NCI-H526 (cell line): Measurements from ENCODE around the gene GNGT1.
"Not testable (repeated sequence)": the region's sequence is repeated elsewhere in the genome, so short reads cannot be mapped to it uniquely, and the experiment has no call there.

Experiments
- DNase-seq, 2 experiments: peaks; one replicate each; lab custom pipeline; 2025; lab: John Stamatoyannopoulos, UW

The GNGT1 gene

DNA sequence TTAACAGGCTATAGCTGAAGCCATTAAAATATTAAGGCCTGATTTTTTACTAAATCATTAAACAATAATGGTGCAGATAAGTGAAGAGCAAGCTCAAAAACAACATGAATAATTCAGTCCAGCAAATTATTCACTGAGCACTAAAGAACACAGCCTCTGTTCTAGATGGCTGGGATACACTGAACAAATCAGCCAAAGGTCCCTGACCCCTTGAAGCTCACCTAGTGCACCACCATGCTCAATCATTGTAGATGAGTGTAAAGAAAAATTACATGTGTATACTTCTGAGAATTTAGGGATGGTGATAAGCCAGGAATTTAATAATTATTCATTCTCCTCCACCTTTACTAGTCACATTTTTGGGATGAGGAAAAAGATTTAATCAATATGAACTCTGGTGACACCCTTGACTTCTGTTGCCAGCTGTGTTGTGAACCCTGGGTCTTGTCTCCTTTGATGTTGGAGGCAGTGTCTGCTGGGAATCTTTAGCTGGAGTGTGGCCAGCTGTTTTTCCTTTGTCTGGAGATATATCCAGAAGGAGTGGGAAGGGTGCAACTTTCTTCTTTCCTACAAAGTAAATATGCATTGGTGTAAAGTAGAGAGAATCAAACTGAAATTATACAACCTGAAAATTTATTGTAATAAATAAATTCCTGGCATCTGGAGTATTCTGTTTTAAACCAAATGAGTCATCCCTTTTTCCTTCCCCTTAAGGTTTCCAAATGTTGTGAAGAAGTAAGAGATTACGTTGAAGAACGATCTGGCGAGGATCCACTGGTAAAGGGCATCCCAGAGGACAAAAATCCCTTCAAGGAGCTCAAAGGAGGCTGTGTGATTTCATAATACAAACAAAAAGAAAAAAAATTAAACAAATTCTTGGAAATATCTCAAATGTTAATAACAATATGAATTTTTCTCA, 4.0 kb downstream of the GNGT1 start:
- no peak for DNase-seq

DNA sequence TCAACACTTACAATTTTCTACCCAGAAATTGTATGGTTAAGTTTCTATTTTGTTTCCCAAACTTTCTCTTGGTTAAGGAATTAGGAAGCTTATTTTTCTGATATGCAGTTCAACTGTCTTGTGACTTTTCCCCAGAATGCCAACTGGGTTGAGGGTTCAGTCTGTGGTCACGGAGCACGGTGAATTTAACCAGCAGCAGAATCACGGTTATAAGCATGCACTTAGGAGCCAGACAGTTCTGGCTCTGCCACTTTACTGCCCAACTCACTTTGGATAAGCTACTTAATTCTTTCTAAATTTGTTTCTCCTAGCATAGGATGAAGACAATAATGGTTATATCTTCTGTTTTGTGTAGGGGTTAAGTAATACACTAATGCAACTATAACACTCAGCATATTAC, 4.9 kb downstream of the GNGT1 start:
- not testable (repeated sequence) for DNase-seq

DNA sequence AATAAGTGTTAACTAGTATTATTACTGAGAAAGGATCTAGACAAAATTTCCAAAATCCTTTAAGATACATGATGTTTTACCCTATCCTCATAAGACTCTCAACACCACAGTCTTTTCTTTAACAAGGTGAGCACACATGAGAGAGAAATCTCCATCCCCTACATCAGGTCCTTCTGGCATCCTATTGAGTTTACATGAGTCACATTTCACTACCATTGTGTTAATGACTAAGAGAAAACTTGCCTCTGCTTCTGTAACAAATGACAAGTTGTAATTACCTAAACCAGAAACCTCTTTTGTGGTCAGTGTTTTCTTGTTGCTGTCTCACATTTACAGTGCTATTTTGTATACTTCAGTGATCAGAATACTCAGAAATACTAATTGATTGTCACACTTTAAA, 5.3 kb downstream of the GNGT1 start:
- DNase-seq = not testable (repeated sequence)

DNA sequence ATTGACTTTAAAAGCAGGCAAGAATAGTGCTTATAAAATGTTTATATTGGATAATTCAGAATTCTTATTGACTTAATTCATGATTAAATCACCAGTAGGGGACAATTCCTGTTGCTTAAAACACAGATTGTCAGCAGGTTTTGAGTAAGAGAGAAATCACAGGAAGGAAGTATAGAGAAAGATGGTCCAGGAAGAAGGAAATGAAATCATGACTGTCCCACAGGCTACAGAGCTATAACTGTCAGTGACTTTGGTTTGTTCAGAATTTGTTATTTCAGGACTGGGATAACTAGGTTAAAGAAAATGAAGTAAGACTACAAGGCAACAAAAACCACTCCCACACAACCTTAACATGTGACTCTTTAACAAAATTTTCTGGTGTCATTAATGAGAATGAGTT, 6.8 kb downstream of the GNGT1 start:
- DNase-seq = no peak

DNA sequence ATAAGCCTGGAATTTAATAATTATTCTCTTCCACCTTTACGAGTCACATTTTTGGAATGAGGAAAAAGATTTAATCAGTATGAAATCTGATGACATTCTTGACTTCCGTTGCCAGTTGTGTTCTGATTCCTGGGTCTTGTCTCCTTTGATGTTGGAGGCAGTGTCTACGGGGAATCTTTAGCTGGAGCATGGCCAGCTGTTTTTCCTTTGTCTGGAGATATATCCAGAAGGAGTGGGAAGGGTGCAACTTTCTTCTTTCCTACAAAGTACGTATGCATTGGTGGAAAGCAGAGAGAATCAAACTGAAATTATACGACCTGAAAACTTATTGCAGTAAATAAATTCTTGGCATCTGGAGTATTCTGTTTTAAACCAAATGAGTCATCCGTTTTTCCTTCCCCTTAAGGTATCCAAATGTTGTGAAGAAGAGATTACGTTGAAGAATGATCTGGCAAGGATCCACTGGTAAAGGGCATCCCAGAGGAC, 8.3 kb downstream of the GNGT1 start:
- no peak for DNase-seq

DNA sequence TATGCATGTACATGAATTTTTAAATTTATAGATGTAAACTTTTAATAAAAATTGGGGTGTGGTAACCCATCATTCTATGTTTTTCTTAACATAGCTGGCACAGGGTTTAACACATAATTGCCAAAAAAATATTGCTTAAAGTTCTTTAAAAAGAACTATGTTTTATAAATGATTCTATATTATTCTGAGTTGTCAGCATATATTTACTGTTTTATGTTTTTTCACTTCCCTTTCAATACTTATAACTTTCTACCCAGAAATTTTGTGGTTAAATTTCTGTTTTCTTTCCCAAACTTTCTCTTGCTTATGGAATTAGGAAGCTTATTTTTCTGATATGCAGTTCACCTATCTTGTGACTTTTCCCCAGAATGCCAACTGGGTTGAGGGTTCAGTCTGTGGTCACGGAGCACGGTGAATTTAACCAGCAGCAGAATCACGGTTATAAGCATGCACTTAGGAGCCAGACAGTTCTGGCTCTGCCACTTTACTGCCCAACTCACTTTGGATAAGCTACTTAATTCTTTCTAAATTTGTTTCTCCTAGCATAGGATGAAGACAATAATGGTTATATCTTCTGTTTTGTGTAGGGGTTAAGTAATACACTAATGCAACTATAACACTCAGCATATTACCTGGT, 9.0 kb downstream of the GNGT1 start:
- not testable (repeated sequence) for DNase-seq

DNA sequence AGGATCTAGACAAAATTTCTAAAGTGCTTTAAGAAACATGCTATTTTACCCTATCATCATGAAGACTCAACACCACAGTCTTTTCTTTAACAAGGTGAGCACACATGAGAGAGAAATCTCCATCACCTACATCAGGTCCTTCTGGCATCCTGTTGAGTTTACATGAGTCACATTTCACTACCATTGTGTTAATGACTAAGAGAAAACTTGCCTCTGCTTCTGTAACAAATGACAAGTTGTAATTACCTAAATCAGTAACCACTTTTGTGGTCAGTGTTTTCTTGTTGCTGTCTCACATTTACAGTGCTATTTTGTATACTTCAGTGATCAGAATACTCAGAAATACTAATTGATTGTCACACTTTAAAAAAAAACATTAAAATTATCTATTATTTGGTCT, 9.5 kb downstream of the GNGT1 start:
- not testable (repeated sequence) for DNase-seq

DNA sequence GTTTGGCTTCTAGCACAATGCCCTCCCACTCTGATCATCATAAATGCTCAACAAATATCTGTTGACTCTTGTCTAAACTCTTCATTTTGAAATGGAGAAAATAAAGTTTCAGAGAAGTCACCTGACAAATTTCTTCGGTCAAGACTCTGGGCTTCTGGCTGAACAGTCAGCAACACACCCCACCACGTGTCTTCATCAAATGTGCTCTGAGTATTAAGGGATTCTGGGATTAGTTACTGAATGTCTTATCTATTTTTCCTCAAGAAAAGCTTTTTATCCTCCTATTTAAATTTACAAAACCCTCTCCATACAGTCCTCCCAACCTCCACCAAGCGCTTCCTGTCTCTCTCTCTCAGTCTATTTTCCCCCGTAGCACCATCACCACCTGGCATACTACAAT, 9.9 kb downstream of the GNGT1 start:
- not testable (repeated sequence) for DNase-seq

DNA sequence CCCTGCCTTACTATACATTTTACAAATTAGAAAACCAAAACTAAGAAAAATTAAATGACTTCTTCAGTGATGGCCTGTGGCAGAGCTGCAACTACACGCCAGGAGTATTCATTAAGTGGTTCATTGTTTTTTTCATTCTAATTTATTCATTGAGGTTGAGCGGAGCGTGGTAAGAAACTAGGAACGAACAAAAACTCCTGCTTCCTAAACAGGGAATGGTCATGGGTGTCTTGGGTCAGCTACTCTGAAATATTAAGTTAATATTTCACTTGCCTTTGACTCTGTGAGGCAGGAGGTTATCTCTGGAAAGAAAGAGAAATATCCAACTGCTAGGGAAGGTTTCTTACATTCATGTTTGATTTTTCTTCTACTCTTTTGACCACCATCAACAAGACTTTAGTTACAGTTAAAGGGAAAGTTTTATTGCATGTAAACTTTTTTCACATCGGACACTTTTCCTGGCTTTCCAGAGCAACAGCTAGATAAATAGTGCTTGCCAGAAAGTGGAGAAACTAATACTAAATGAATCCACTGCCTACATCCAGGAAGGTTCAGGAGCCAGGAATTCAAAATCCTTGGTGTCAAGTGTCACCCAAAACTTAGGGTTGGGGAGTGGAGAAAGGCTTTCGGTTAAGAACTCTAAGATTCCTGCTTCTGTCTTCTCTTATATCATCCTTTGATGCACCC, 14.3 kb downstream of the GNGT1 start:
- DNase-seq = no peak

DNA sequence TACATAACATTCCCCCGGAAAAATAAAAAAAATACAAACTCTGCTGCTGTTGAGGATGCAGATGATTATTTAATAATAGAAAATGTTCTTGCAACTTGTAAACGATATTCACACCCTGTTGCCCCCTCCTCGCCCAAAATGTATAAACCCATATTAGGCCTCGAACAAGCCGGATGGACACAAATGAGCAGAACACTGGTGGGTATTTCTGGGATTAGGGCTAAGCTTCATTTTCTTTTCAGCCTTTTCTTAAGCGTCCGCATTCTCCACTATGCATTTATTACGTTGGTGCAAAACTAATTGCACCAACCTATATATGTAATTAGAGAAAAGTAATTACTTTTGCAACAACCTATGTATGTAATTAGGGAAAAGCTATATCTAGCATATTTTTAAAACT, 14.8 kb downstream of the GNGT1 start:
- DNase-seq = no peak

DNA sequence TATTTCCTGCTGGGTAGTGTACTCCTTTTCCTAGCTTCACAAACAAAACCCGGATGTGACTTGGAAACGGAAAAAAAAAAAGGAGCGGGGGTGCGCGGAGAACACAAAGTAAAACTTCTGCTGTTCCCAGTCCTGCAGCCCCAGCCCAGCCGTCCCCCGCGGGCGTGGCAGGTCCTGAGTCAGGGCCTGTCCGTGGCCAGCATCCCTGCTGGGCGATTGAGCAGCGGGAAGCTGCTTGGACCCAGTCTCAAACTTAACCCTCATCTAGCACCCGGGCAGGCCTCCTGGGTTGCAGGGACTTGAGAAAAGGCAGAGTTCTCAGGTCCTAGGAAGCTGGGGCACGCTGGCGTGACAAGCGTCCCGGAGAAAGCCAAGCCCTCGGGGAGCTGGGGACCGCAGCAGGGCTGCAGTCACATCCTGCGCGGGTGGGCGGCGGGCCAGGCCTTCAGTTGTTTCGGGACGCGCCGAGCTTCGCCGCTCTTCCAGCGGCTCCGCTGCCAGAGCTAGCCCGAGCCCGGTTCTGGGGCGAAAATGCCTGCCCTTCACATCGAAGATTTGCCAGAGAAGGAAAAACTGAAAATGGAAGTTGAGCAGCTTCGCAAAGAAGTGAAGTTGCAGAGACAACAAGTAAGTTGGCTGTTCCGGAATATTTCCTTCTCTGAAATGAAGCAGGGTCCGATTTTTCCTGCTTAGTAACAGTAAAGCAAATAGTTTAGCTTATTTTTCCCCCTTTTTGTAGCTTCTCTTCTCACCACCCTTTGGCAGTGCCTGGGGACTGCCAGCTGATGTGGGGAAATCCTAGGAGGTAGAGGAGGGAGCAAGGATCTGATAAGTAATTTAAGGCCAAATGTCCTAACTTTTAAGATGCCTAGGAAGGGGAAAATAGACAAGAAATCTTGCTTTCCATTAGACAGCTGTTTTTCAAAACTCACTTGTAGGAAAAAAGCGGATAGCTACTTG, 15.5 kb downstream of the GNGT1 start, which contains the start of gene GNG11:
Gene GNG11, plus strand, starts transcription at position 129 of the 960 bp plus-strand sequence. Its CDS starts 403 bp downstream, at position 532.
- peak in 1 of 2 experiments; percentile 40 for DNase-seq

DNA sequence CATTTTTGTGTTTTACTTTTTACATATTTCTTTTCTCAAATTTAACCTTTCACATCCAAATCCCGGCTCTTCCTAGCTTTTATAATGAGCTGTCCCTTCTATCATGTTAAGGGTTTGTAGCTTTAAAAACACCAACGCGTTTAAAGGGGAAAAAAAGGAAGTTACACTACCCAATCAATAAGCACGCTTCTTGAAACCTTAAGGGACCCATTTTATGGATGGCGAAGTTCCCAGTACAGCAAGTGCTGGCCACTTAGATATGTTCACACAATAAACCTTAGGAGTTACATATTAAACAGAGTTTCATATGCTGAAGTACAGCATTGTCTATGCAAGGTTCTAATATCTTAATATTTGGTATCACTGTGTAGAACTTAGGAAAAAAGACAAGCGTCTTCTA, 16.9 kb downstream of the GNGT1 start:
- DNase-seq = no peak

DNA sequence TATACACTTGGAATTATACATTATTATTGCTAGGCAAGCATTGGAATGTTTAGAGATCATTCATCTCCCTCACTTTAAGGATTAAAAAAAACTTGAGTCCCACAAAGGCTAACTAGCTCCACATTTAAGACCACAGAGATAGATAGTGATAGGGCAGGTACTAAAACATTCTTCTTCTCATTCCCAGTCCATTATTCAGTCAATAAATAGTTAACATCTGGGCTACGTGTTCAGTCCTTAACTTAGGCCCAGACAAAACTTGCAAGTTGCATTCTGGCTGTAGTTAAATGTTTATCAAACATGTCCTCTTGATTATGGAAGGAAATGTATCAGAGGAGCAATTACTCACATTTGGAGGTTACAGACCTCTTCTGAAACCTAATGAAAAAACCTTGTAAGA, 17.6 kb downstream of the GNGT1 start:
- no peak for DNase-seq

DNA sequence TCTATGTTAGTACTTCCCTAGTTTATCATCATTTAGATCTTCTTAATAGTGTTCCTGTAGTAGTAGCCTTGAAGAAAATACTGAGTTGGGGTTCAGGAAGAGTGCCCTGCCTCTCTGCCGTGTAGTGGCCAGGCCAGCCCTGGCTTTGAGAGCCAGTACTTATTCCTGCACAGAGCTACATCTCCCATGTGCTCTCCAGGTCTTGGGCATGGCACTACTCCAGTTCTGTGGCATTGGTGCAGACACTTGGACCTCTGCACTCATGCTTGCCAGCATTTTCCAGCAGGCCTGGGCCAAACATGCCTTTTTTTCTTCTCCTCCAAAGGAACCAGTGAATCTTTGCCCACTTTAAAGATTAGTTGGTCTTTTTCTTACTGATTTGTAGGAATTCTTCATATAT, 20.4 kb downstream of the GNGT1 start:
- no peak for DNase-seq

DNA sequence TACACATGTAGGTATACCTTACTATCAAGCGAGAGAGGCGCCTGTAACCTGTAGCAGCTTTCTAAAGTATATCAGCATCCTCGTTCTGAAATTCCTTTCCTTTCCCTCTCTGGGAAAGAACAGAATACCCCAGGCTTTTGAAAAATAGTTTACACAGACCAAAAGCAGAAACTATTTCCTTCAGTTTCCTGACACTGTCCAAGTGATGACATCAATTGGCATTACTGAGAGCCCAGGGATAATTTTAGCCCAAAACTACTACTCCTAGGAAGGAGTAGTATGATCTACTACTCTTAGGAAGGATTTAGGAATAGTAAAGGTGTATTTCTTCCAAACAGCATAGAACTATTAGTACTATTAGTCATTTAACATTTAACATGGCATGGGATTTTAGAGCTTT, 21.2 kb downstream of the GNGT1 start:
- no peak for DNase-seq

DNA sequence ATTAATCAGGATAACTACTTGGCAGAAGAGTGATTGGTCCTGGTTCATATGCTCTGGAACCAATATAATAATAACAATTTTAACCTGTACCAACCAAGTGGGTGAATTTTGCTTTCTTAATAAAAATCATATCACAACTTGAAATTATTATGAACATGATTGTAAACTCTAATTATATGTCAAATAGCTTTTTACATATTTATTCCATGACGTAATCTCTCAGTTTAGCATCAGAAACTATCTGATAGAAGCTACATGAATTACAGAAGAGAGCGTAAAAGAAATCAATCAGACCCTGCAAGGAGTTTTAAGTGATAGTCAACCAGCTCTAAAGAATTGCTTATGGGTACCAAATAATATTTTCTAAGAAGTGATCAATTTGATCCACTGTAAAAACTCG, 25.3 kb downstream of the GNGT1 start:
- no peak for DNase-seq

DNA sequence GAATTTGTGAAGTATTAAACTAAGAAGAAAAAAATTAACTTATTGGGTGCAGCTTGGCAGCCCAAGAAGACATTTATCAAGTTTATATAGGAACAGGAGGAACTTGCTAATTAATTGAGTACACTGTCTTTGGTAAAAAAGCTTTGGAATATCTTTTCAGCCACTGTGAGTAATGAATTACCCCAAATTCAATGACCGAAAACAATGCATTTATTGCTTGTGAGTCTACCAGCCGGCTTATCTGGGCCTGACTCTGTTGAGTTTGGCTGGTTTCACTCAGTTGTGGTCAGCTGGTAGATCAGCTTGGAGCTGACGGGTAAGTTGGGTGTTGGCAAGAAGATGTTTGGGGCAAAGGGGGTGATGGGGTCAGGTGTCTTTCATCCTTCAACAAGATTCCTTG, 26.8 kb downstream of the GNGT1 start:
- DNase-seq = no peak

DNA sequence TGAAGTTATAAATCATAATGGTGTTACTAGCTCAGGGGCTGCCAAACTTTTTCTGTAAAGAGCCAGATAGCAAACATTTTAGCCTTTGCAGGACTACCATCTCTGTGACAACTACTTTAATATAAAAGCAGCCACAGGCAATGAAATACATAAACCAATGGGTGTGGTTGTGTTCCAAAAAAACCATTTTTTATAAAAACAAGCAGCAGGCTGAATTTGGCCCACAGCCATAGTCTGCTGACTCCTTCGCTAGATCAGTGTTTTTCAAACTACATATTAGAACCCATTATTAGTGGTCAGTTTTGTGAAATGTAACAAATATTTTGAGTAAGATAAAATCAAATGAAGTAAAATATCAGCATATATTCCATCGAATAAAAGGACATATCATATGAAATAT, 28.7 kb downstream of the GNGT1 start:
- no peak for DNase-seq

DNA sequence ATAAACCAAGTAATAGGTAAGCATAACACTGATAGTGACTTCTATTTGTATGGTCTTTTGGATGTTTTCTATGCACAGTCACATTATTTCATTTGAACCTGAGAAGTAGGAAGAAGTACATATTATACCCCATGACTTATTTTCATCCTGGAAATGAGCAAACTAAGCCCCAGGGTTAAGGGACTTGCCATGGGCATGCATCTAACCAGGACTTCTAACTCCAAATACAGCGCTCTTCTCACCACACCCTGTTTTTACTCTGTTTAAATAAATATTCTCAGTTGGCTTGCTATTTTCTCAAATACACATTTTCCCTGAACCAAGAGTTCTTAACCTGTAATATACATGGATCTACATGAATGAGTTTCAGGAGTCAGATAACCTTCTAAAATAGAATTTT, 31.5 kb downstream of the GNGT1 start:
- DNase-seq = no peak

DNA sequence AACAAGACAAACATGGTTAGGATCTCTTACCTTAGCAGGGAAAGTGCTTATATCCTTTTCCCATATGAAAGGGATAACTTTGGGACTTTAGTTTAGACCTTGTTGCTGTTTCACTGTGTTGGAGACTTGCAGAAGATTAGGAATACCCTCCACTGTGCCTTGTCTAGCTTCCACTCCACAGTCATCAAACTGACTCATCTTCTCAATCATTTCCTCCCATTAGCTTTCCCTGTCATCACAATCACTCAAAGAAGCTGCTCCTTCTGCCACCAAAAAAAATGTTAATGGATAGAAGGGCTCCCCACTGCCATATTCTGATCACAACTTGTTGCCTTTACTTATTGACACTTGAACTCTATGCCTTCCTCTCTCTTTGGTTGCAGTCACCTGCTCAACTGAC, 31.9 kb downstream of the GNGT1 start:
- no peak for DNase-seq

DNA sequence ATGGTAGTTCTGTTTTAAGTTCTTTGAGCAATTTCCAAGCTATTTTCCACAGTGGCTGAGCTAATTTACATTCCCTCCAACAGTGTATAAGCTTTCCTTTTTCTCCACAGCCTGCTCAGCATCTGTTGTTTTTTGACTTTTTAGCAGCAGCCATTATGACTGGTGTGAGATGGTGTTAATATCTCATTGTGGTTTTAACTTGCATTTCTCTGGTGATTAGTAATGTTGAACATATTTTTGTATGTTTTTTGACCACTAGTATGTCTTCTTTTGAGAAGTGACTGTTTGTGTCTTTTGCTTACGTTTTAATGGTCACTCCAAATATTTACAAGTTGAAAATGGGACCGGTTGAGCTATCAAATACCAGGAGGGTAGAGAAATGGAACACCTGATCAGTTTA, 35.6 kb downstream of the GNGT1 start:
- DNase-seq = no peak
